Right atrium auricular region (tissue), 2 donors: ENCODE results near the gene STYX. TPM values are rescaled to one million over a fixed set of nuclear protein-coding genes. Genes with fewer than 3 reads are reported as not detected.

Source experiments
- DNase-seq: peaks from one replicate; pipeline ENCODE4 v3.0.0-alpha.2; 2019; ENCODE audit warnings: low spot score
- H3K27ac ChIP-seq, 2 donors: fragments of 200-600 bp; sonication (generic); 1 replicate in 1 of 2; 2 replicates in 1 of 2; pipeline ENCODE4 v1.5.1; 2016 to 2019
- H3K27me3 ChIP-seq, 2 donors: fragments of 200-600 bp; sonication (generic); one replicate each; pipeline versions ENCODE4 v1.5.1 to v1.6.0; 2017 to 2019
- H3K36me3 ChIP-seq: fragments of 200-600 bp; sonication (generic); one replicate; pipeline ENCODE4 v1.5.1; 2016
- H3K4me1 ChIP-seq, 2 donors: fragments of 200-600 bp; sonication (generic); one replicate each; pipeline versions ENCODE4 v1.5.1 to v1.6.0; 2017 to 2019
- H3K4me3 ChIP-seq, 2 donors: fragments of 200-600 bp; sonication (generic); 1 replicate in 1 of 2; 2 replicates in 1 of 2; pipeline ENCODE4 v1.5.1; 2017 to 2019; ENCODE audit warnings: mild to moderate bottlenecking in 1 of 2, moderate library complexity in 1 of 2
- H3K9me3 ChIP-seq, 2 donors: fragments of 200-600 bp; sonication (generic); one replicate each; pipeline ENCODE4 v1.5.1; 2019
- CTCF ChIP-seq, 2 donors: fragments of 200-600 bp; sonication (generic); IDR thresholded peaks; one replicate each; pipeline ENCODE4 v1.5.1; 2019; ENCODE audit warnings: antibody characterized with exemption in 2 of 2
- total RNA-seq, 2 donors: library from RNA; depleted of rRNA; stranded (reverse); fragments of >200 nt; gene quantifications; one replicate each; pipeline ENCODE4 v1.1.0, GENCODE V29; 2016

Gene STYX, protein sequence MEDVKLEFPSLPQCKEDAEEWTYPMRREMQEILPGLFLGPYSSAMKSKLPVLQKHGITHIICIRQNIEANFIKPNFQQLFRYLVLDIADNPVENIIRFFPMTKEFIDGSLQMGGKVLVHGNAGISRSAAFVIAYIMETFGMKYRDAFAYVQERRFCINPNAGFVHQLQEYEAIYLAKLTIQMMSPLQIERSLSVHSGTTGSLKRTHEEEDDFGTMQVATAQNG
- total RNA-seq, result 10 to 100 TPM in 1 of 2 donors, 1 to 10 TPM in 1; 8.7 to 16.0 TPM

GRCh38 chr14:52729925-52730708 is at the start of gene STYX:
Gene STYX, plus strand, starts transcription at chr14:52730166. Its CDS starts 309 bp downstream, at chr14:52730475.
- peaks cover 15% of the 10 kb centered on the region for H3K36me3 ChIP-seq

DNA sequence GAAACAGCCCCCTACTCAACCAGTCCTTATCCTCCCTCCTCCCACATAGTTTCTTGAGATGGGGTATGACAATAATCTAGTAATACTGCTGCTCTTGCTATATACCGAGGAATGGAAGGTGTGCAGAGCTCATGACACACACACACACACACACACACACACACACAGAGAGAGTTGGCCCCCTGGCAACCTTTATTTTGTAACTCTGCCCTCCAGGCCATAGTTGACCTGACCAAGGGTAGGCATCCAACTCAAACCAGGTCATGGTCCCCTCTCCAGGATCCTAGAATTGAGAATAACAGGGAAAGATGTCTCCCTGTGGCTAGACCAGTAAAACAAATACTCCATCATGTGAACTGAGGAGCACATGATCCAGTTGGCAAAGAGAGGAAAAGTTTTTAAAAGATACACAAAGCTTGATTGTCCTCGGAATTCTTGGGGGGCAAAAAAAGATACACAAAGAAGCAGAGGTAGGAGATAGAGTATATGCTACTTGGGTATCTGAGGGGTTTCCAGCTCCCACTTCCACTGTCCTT is 45.9 kb upstream of the STYX start:
- Histone ChIP-seq H3K36me3 (peaks cover 14% of the 10 kb centered on the region), H3K4me1 (peaks cover 0 to 15% of the 10 kb centered on the region in 2 donors), H3K27me3 (no peaks in the 10 kb centered on the region), H3K9me3 (no peaks in the 10 kb centered on the region), H3K4me3 (no peak overlapping the region), H3K27ac (no peak overlapping the region)
- TF ChIP-seq CTCF (IDR thresholded peaks at IDR 0.05), result no peak
- DNase-seq, result no peak

More at GRCh38 chr14:52729925-52730708, at the start of gene STYX:
- peak in 1 of 2 donors; percentile 31 for TF ChIP-seq CTCF (IDR thresholded peaks at IDR 0.05)
- Histone ChIP-seq H3K27me3 (no peaks in the 10 kb centered on the region), H3K4me1 (peaks cover 0 to 8% of the 10 kb centered on the region in 2 donors), H3K27ac (peak within 1 kb of the TSS; percentile 88 to 90), H3K9me3 (no peaks in the 10 kb centered on the region), H3K4me3 (peak within 1 kb of the TSS; percentile 87 to 99)
- peak; percentile 97 for DNase-seq

GRCh38 chr14:52686176-52686575 is 43.8 kb upstream of the STYX start:
- TF ChIP-seq CTCF (IDR thresholded peaks at IDR 0.05), result no peak
- Histone ChIP-seq H3K27me3 (no peaks in the 10 kb centered on the region), H3K9me3 (no peaks in the 10 kb centered on the region), H3K4me3 (no peak overlapping the region), H3K4me1 (peaks cover 0 to 16% of the 10 kb centered on the region in 2 donors), H3K27ac (no peak overlapping the region), H3K36me3 (peaks cover 10% of the 10 kb centered on the region)
- no peak for DNase-seq

DNA sequence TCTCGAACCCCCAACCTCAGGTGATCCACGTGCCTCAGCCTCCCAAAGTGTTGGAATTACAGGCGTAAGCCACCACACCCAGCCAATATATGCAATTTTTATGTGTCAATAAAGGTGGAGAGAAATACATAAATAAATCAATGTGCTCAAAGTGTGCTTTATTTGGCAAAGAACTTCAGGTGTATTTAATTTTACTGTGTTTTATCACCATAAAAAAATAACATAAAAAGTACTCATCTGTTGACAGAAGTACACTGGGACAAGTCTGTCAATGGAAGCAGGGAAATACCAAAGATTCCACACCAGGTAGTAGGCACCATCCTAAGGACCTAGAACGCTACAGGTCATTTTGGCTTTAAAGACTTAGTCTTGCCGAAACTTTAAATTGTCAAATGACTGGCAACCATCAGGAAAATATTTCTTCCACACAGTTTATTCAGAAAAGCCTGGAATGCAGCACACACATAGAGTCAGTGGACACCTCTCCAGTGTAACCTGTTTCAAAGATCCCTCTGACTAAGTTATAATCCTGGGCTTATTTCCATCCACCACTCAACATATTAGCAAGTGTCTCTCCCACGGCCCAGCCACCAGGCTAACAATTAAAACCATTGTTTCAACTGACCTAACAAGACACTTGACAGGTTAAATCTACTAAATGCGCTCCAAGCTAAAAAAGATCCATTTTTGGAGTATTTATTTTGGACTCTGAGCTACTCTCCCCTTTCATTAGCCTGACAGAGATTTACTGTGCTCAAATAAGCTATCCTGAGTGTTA is 38.8 kb upstream of the STYX start:
- no peak overlapping the region for H3K27ac ChIP-seq
- DNase-seq, result no peak
- peaks cover 0 to 30% of the 10 kb centered on the region in 2 donors for H3K4me1 ChIP-seq

More for the DNA sequence above, 38.8 kb upstream of the STYX start:
- Histone ChIP-seq H3K4me3 (no peak overlapping the region), H3K9me3 (no peaks in the 10 kb centered on the region), H3K36me3 (no peaks in the 10 kb centered on the region), H3K27me3 (no peaks in the 10 kb centered on the region)
- TF ChIP-seq CTCF (IDR thresholded peaks at IDR 0.05), result no peak
